ENCODE measurements around the gene MYO15A.

MYO15A gene

DNA sequence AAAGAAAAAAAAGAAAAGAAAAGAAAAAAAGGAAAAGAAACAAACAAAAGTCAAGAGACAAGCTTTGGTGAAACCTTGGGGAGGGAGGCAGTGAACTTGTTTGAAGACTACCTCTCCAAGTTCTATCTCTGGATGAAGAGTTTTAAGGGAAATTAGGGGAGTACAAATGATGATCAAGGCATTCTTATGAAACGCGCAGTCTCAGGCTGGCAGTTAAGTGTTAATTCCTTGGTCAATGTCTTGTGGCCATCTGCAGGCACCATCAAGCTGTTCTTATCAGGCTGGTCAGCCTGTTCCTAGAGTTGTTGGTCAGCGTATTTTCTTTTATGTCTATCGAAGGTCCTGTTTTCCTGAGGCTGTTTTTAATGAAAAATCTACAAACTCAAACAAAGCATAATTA, 29.0 kb upstream of the MYO15A start:
- Histone ChIP-seq H3K36me3 (ENCODE audit: control insufficient read depth in 2 of 2, insufficient read depth in 2 of 2, low read length in 2 of 2) (no peaks in the 10 kb centered on the region), H3K27me3 (ENCODE audit: control insufficient read depth in 2 of 2, insufficient read depth in 2 of 2, low read length in 2 of 2) (no peaks in the 10 kb centered on the region), H3K4me1 (ENCODE audit: control insufficient read depth in 2 of 2, insufficient read depth in 2 of 2, low read length in 2 of 2) (no peaks in the 10 kb centered on the region), H3K9ac (ENCODE audit: low read depth in 1 of 2, low read length in 2 of 2) (no peak overlapping the region), H3K4me3 (ENCODE audit: low read length in 2 of 2) (no peak overlapping the region), H3K9me3 (ENCODE audit: control insufficient read depth in 2 of 2, low read length in 2 of 2) (no peaks in the 10 kb centered on the region), H3K27ac (ENCODE audit: low read depth in 2 of 2, low read length in 2 of 2) (no peak overlapping the region)

DNA sequence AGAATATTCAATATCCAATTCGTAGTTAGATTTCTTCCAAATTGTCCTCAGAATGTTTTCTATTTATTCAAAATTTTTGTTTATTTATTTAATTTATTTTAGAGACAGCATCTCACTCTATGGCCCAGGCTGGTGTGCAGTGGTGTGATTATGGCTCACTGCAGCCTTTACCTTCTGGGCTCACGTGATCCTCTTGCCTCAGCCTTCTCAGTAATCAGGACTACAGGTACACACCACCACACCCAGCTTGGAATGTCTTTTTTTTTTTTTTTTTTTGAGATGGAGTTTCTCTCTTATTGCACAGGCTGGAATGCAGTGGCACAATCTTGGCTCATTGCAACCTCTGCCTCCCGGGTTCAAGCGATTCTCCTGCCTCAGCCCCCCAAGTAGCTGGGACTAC, 24.3 kb upstream of the MYO15A start:
- H3K9ac ChIP-seq (ENCODE audit: low read depth in 1 of 2, low read length in 2 of 2): no peak overlapping the region
- H3K36me3 ChIP-seq (ENCODE audit: control insufficient read depth in 2 of 2, insufficient read depth in 2 of 2, low read length in 2 of 2): no peaks in the 10 kb centered on the region
- peaks cover 9 to 13% of the 10 kb centered on the region in 2 donors for H3K4me1 ChIP-seq (ENCODE audit: control insufficient read depth in 2 of 2, insufficient read depth in 2 of 2, low read length in 2 of 2)
- no peaks in the 10 kb centered on the region for H3K27me3 ChIP-seq (ENCODE audit: control insufficient read depth in 2 of 2, insufficient read depth in 2 of 2, low read length in 2 of 2)
- no peak overlapping the region for H3K4me3 ChIP-seq (ENCODE audit: low read length in 2 of 2)
- no peaks in the 10 kb centered on the region for H3K9me3 ChIP-seq (ENCODE audit: control insufficient read depth in 2 of 2, low read length in 2 of 2)
- no peak overlapping the region for H3K27ac ChIP-seq (ENCODE audit: low read depth in 2 of 2, low read length in 2 of 2)

DNA sequence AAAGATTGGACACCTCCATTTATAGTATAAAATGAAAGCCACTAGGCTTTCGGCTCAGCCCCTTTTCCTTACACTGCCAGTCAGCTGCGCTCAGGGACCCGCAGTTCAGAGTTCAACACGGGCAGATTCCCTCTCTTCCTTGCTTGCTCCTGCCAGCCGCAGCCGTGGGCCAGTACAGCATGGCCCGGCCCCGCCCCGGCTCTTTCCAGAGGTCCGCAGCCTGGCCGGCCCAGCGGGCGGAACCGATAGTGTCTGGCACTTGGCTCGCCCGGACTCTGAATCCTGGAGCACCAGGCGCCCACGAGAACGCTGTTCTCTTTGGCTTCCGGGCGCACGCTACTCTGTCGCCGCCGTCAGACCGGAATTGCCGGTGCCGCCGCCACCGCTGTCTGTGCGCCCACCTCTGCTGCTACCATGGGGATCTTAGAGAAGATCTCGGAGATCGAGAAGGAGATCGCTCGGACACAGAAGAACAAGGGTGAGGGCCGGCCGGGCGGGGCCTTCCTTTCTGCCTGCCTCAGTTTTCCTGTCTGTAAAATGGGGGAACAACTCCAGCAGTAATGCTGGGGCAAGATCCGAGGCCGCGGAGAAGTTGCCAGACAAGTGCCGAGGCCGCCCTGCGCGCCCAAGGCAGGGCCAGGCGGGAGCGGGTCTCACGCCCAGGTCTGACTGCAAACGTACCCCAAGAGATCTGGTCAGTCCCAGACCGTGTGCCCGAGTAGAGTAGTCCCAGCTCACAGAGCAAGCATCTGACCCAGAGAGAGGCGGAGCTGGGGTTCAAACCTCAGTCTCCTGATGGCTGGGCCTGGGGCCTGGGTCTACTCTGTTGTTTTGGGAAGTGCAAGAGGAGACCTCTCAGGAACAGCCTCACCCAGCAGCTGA, 20.7 kb upstream of the MYO15A start, which contains the start of gene DRG2:
TSS of gene DRG2 (plus strand) at position 339 of the 882 bp plus-strand sequence. CDS start at position 415, 76 bp downstream.
- Histone ChIP-seq H3K9ac (ENCODE audit: low read depth in 1 of 2, low read length in 2 of 2) (peak within 1 kb of the TSS; percentile 78 to 86), H3K27me3 (ENCODE audit: control insufficient read depth in 2 of 2, insufficient read depth in 2 of 2, low read length in 2 of 2) (no peaks in the 10 kb centered on the region), H3K36me3 (ENCODE audit: control insufficient read depth in 2 of 2, insufficient read depth in 2 of 2, low read length in 2 of 2) (peaks cover 0 to 5% of the 10 kb centered on the region in 2 donors), H3K4me3 (ENCODE audit: low read length in 2 of 2) (peak within 1 kb of the TSS; percentile 75 to 91), H3K27ac (ENCODE audit: low read depth in 2 of 2, low read length in 2 of 2) (peak within 1 kb of the TSS; percentile 72 to 78), H3K9me3 (ENCODE audit: control insufficient read depth in 2 of 2, low read length in 2 of 2) (no peaks in the 10 kb centered on the region), H3K4me1 (ENCODE audit: control insufficient read depth in 2 of 2, insufficient read depth in 2 of 2, low read length in 2 of 2) (peaks cover 9 to 13% of the 10 kb centered on the region in 2 donors)

DNA sequence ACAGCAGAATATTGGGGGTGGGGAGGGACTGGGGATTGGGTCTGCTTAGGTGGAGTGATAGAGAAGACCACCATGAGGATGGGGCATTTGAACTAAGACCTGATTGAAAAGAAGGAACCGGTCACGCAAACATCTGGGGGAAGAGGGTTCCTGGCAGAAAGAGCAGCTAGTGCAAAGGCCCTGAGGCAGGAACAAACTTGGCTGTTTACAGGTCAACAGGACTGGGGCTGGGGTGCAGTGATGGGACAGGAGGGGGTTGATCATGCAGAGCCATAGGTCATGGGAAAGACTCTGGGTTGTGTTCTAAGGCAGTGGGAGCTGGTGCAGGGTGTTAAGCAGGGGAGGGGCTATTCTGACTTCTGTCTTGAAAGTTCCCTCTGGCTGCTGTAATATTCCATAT, 18.9 kb upstream of the MYO15A start:
- peaks cover 9 to 13% of the 10 kb centered on the region in 2 donors for H3K4me1 ChIP-seq (ENCODE audit: control insufficient read depth in 2 of 2, insufficient read depth in 2 of 2, low read length in 2 of 2)
- H3K36me3 ChIP-seq (ENCODE audit: control insufficient read depth in 2 of 2, insufficient read depth in 2 of 2, low read length in 2 of 2): peaks cover 10 to 14% of the 10 kb centered on the region in 2 donors
- H3K4me3 ChIP-seq (ENCODE audit: low read length in 2 of 2): no peak overlapping the region
- no peak overlapping the region for H3K9ac ChIP-seq (ENCODE audit: low read depth in 1 of 2, low read length in 2 of 2)
- no peaks in the 10 kb centered on the region for H3K27me3 ChIP-seq (ENCODE audit: control insufficient read depth in 2 of 2, insufficient read depth in 2 of 2, low read length in 2 of 2)
- H3K9me3 ChIP-seq (ENCODE audit: control insufficient read depth in 2 of 2, low read length in 2 of 2): no peaks in the 10 kb centered on the region
- H3K27ac ChIP-seq (ENCODE audit: low read depth in 2 of 2, low read length in 2 of 2): no peak overlapping the region

DNA sequence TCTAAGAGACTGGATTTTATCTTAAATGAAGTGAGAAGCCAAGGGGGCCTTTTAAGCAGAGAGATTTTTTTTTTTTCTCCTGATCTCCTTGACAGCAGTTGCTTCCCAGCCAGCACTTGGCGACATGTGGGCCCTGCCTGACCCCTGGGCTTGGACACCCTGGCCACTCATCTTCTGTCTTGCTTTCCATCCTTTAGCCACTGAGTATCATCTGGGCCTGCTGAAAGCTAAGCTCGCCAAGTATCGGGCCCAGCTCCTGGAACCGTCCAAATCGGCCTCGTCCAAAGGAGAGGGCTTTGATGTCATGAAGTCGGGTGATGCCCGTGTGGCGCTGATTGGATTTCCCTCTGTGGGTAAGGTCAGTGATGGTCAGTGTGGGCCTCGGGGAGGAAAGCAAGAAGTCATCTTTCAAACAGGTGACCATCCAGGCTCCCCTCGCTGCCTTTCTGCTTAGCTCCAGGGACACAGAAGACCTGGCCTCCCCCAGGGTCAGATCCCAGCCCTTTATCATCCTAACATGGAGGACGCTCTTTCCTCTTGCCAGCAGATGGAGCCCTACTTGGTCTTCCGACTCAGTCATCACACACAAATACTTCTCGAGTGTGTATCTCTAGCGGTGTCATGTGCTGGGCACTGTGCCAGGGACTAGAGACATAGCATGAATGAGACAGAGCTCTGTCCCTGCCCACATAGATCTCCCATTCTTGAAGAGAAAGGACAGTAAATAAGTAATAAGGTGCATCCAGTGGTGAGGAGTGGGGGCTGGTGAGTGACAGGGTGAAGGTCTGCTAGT, 14.7 kb upstream of the MYO15A start:
- H3K36me3 ChIP-seq (ENCODE audit: control insufficient read depth in 2 of 2, insufficient read depth in 2 of 2, low read length in 2 of 2): peaks cover 38 to 41% of the 10 kb centered on the region in 2 donors
- no peak overlapping the region for H3K9ac ChIP-seq (ENCODE audit: low read depth in 1 of 2, low read length in 2 of 2)
- no peak overlapping the region for H3K27ac ChIP-seq (ENCODE audit: low read depth in 2 of 2, low read length in 2 of 2)

DNA sequence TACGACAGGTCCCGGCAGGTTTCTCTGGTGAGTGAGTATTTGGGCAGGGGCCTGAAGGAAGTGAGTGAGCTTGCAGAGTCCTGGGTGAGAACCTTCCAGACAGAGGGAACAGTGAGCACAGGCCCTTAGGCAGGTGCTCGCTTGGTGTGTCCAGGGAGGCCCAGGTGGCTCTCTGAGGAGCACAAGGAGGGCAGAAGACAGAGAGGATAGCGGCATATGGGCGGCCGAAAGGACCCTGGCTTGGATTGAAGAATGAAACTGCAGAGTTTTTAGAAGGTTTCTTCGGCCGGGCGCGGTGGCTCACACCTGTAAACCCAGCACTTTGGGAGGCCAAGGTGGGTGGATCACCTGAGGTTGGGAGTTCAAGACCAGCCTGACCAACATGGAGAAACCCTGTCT, 14.1 kb upstream of the MYO15A start:
- no peak overlapping the region for H3K27ac ChIP-seq (ENCODE audit: low read depth in 2 of 2, low read length in 2 of 2)
- H3K4me3 ChIP-seq (ENCODE audit: low read length in 2 of 2): no peak overlapping the region
- no peaks in the 10 kb centered on the region for H3K27me3 ChIP-seq (ENCODE audit: control insufficient read depth in 2 of 2, insufficient read depth in 2 of 2, low read length in 2 of 2)
- peaks cover 43 to 47% of the 10 kb centered on the region in 2 donors for H3K36me3 ChIP-seq (ENCODE audit: control insufficient read depth in 2 of 2, insufficient read depth in 2 of 2, low read length in 2 of 2)
- H3K9ac ChIP-seq (ENCODE audit: low read depth in 1 of 2, low read length in 2 of 2): no peak overlapping the region
- H3K9me3 ChIP-seq (ENCODE audit: control insufficient read depth in 2 of 2, low read length in 2 of 2): no peaks in the 10 kb centered on the region
- no peaks in the 10 kb centered on the region for H3K4me1 ChIP-seq (ENCODE audit: control insufficient read depth in 2 of 2, insufficient read depth in 2 of 2, low read length in 2 of 2)

More for the DNA sequence above, 14.7 kb upstream of the MYO15A start:
- Histone ChIP-seq H3K4me1 (ENCODE audit: control insufficient read depth in 2 of 2, insufficient read depth in 2 of 2, low read length in 2 of 2) (peaks cover under 1 to 1% of the 10 kb centered on the region in 2 donors), H3K27me3 (ENCODE audit: control insufficient read depth in 2 of 2, insufficient read depth in 2 of 2, low read length in 2 of 2) (no peaks in the 10 kb centered on the region), H3K4me3 (ENCODE audit: low read length in 2 of 2) (no peak overlapping the region), H3K9me3 (ENCODE audit: control insufficient read depth in 2 of 2, low read length in 2 of 2) (no peaks in the 10 kb centered on the region)

DNA sequence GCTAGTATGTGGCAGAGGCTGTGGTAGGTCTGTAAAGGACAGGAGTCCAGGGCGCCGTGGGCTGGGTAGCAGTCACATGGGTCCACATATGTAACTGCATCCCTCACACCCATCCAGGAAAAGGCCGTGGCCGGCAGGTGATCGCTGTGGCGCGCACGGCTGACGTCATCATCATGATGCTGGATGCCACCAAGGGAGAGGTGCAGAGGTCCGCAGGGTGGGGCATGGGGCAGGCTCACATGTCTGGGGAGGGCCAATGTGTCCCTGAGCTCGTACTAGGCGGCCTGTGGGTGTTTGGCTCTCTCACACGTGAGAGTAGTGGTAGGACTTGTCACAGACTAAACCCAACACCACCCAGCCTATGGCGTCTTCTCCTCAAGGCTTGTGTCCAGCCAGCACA, 9.0 kb upstream of the MYO15A start:
- no peak overlapping the region for H3K27ac ChIP-seq (ENCODE audit: low read depth in 2 of 2, low read length in 2 of 2)
- H3K27me3 ChIP-seq (ENCODE audit: control insufficient read depth in 2 of 2, insufficient read depth in 2 of 2, low read length in 2 of 2): no peaks in the 10 kb centered on the region
- H3K4me3 ChIP-seq (ENCODE audit: low read length in 2 of 2): no peak overlapping the region
- H3K9me3 ChIP-seq (ENCODE audit: control insufficient read depth in 2 of 2, low read length in 2 of 2): no peaks in the 10 kb centered on the region
- H3K9ac ChIP-seq (ENCODE audit: low read depth in 1 of 2, low read length in 2 of 2): no peak overlapping the region
- peaks cover 51 to 64% of the 10 kb centered on the region in 2 donors for H3K36me3 ChIP-seq (ENCODE audit: control insufficient read depth in 2 of 2, insufficient read depth in 2 of 2, low read length in 2 of 2)
- H3K4me1 ChIP-seq (ENCODE audit: control insufficient read depth in 2 of 2, insufficient read depth in 2 of 2, low read length in 2 of 2): no peaks in the 10 kb centered on the region

DNA sequence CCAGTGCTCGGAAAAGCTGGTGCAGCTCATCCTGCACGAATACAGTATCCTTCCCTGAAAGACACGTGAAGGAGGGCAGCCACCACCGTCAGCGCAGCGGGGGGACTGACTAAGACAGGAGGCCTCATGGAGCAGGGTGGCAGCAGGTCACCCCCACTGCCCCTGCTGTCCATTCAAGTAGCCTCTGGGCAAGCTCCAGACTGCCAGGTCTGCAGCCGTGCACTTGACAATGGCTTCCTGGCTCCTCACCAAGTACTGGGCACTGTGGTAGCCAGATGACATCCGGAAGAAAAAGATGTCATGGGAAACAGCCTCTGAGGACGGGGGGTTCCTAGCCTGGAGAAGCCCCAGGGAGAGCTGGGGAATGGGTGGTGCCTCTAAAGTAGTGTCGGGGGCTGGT, 7.9 kb upstream of the MYO15A start:
- H3K4me3 ChIP-seq (ENCODE audit: low read length in 2 of 2): no peak overlapping the region
- no peak overlapping the region for H3K9ac ChIP-seq (ENCODE audit: low read depth in 1 of 2, low read length in 2 of 2)
- no peaks in the 10 kb centered on the region for H3K4me1 ChIP-seq (ENCODE audit: control insufficient read depth in 2 of 2, insufficient read depth in 2 of 2, low read length in 2 of 2)
- H3K9me3 ChIP-seq (ENCODE audit: control insufficient read depth in 2 of 2, low read length in 2 of 2): no peaks in the 10 kb centered on the region
- H3K27me3 ChIP-seq (ENCODE audit: control insufficient read depth in 2 of 2, insufficient read depth in 2 of 2, low read length in 2 of 2): no peaks in the 10 kb centered on the region
- no peak overlapping the region for H3K27ac ChIP-seq (ENCODE audit: low read depth in 2 of 2, low read length in 2 of 2)
- H3K36me3 ChIP-seq (ENCODE audit: control insufficient read depth in 2 of 2, insufficient read depth in 2 of 2, low read length in 2 of 2): peaks cover 51 to 68% of the 10 kb centered on the region in 2 donors

DNA sequence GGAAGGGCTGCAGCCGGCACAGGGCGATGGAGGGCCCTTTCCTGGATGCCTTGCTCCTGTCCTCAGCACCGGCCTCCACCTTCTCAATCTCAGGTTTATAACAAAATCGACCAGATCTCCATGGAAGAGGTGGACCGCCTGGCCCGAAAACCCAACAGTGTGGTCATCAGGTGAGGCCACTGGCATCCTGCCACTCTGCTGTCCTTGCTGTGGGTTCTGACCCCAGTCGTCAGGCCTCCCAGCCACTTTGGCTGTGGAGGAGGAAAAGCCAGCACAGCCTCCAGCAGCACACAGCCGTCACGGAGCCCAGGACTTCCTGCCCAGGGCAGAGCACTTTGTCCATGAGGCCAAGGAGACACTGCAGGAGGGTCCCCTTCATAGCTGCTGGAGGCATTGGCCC, 6.7 kb upstream of the MYO15A start:
- Histone ChIP-seq H3K9me3 (ENCODE audit: control insufficient read depth in 2 of 2, low read length in 2 of 2) (no peaks in the 10 kb centered on the region), H3K36me3 (ENCODE audit: control insufficient read depth in 2 of 2, insufficient read depth in 2 of 2, low read length in 2 of 2) (peaks cover 44 to 65% of the 10 kb centered on the region in 2 donors), H3K27me3 (ENCODE audit: control insufficient read depth in 2 of 2, insufficient read depth in 2 of 2, low read length in 2 of 2) (no peaks in the 10 kb centered on the region), H3K9ac (ENCODE audit: low read depth in 1 of 2, low read length in 2 of 2) (no peak overlapping the region), H3K4me3 (ENCODE audit: low read length in 2 of 2) (no peak overlapping the region), H3K4me1 (ENCODE audit: control insufficient read depth in 2 of 2, insufficient read depth in 2 of 2, low read length in 2 of 2) (no peaks in the 10 kb centered on the region), H3K27ac (ENCODE audit: low read depth in 2 of 2, low read length in 2 of 2) (no peak overlapping the region)

DNA sequence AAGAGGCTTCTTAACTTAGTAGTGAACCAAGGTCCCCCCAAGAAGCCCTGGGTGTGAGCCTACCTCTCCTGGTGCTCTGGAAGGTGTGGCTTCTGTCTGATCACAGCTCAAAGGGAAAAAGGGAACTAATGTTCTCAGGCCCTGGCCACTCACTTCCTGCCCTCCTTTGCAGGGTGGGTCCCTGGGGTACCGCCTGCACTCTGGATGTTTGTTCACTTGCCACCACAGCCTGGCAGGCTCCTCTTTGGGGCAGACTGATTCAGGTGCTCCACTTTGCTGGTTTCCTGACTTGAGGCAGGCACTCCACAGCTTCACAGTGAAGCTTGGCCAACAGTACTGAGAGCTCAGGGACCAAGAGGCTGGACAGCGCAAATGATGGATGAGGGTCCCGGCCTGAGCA, 5.9 kb upstream of the MYO15A start:
- Histone ChIP-seq H3K9me3 (ENCODE audit: control insufficient read depth in 2 of 2, low read length in 2 of 2) (no peaks in the 10 kb centered on the region), H3K36me3 (ENCODE audit: control insufficient read depth in 2 of 2, insufficient read depth in 2 of 2, low read length in 2 of 2) (peaks cover 39 to 64% of the 10 kb centered on the region in 2 donors), H3K27ac (ENCODE audit: low read depth in 2 of 2, low read length in 2 of 2) (no peak overlapping the region), H3K9ac (ENCODE audit: low read depth in 1 of 2, low read length in 2 of 2) (no peak overlapping the region), H3K4me3 (ENCODE audit: low read length in 2 of 2) (no peak overlapping the region), H3K4me1 (ENCODE audit: control insufficient read depth in 2 of 2, insufficient read depth in 2 of 2, low read length in 2 of 2) (no peaks in the 10 kb centered on the region), H3K27me3 (ENCODE audit: control insufficient read depth in 2 of 2, insufficient read depth in 2 of 2, low read length in 2 of 2) (no peaks in the 10 kb centered on the region)

Data from mucosa of rectum (tissue), 2 donors.